ENCODE measurements around the gene GPR156.

- no peak for TF ChIP-seq CTCF (IDR thresholded peaks at IDR 0.05; ENCODE audit: extremely low read depth in 1 of 2, insufficient read depth in 1 of 2, low read depth in 1 of 2, low read length in 2 of 2)
- TF ChIP-seq EZH2 (IDR thresholded peaks at IDR 0.05; ENCODE audit: borderline replicate concordance, low read depth, low read length, severe bottlenecking) = no peak
- TF ChIP-seq MYC (IDR thresholded peaks at IDR 0.05; ENCODE audit: low read depth, low read length) = no peak
- TF ChIP-seq GATA2 (IDR thresholded peaks at IDR 0.05; ENCODE audit: insufficient read depth, insufficient read length, low read depth, low read length) = no peak
- TF ChIP-seq POLR2A (IDR thresholded peaks at IDR 0.05; ENCODE audit: low read depth, low read length) = no peak
Measured at GRCh38 chr3:120311863-120312794, 27.1 kb upstream of the GPR156 start.

Measured in endothelial cell of umbilical vein (primary cell).